HG02763 (cell line): ENCODE results near the gene NEK6.

Experiments
- ATAC-seq: cut with Tn5 transposase; IDR thresholded peaks from one replicate; pipeline ENCODE4 v1.9.1; 2021; ENCODE audit warnings: mild to moderate bottlenecking, moderate library complexity; ENCODE audit not compliant: unreplicated experiment

NEK6 gene

DNA sequence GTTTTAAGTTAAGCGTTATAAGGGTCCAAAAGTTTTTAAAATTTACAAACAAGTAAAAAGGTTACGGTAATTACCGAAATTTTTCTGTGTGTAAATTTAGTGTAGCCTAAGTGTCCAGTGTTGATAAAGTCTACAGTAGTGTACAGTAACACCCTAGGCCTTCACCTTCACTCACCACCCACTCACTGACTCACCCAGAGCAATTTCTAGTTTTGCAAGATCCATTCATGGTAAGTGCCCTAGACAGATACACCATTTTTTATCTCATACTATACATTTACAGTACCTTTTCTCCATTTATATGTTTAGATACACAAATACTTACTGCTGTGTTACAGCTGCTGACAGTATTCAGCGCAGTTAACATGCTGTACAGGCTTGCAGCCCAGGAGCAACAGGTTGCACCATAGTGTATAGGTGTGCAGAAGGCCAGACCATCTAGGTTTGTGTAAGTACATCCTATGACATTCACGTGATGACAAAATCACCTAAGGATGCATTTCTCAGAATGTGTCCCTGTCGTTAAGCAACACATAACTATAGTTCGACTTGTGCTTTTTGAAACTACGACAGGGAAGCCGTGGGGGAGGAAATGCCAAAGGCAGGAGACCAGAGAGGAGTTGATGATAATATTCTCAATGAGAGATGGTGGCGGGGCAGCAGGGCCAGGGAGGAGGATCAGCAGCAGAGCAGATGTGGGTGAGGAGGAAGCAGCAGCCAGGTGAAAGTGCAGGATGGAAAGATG is 108.9 kb downstream of the NEK6 start:
- ATAC-seq, result no peak

DNA sequence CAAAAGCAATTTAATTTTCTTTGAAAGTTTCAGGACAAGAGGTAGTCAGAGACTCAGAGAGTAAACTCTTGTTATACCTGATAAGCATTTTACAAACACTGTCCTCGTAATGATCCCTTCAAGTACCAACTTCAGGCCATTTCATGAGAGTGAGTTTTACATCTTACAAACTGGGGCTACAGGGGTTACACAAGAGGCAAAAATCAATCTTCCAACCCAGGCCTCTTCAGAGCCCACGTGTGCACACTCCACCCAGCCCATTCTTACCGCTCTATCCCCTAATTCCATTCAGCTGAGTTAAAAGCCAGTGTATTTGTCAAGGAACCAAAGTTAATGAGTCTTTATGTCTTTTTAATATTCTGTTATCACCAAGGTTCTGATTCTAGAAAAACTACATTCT is 110.9 kb downstream of the NEK6 start:
- ATAC-seq, result no peak

DNA sequence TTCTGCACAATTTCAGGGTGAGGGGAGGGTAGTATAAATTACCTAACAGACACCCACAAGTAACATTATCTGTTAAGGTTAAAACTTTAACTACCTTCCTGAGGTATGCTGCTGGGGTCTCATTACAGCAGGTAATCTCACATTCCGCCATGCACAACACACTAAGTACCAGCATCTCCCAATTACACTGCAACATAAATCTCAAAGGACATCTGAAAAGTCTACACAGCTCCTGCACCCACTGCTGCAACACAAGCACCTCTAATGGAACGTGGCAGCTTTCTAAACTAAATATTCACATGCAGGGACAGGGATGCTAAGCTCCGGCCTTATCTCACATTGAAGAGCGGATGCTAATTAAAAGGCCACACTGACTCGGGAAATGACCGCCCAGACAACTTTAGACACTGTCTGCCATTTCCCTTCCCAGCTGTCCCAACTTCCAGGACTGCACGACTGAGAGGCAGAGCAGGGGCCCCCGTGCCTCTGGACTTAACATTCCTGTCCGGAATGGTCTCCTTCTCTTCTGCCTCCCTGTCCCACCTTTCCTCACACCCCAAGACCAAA is 111.6 kb downstream of the NEK6 start:
- no peak for ATAC-seq

- no peak for ATAC-seq
Observed at GRCh38 chr9:124370896-124371582, 113.3 kb downstream of the NEK6 start.

- no peak for ATAC-seq
Observed at GRCh38 chr9:124372038-124372437, 114.3 kb downstream of the NEK6 start.

GRCh38 chr9:124373386-124373785 is 115.6 kb downstream of the NEK6 start:
- ATAC-seq, result no peak

- ATAC-seq, result no peak
Observed at GRCh38 chr9:124373851-124374250, 116.1 kb downstream of the NEK6 start.

GRCh38 chr9:124375726-124376125 is 118.0 kb downstream of the NEK6 start:
- ATAC-seq, result no peak

DNA sequence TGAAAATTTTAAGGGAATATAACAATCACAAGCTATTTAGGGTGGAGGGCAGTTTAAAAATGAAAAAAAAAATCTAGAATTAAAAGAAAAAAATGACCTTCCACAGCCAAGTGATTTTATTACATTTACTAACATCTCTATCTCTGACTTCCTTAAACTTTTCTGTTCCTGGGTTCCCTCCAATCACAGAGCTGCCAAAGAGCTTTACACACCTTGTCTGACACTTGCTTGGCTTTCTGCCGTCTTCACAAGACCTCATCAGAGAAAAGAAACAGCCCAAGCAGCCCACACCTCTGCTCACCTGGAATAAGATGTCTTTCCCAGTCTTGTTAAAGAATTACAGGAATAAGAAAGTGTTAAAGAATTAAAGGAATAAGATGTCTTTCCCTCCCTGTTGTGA is 118.6 kb downstream of the NEK6 start:
- ATAC-seq, result no peak

GRCh38 chr9:124377551-124378406 is 120.0 kb downstream of the NEK6 start:
- ATAC-seq, result no peak

DNA sequence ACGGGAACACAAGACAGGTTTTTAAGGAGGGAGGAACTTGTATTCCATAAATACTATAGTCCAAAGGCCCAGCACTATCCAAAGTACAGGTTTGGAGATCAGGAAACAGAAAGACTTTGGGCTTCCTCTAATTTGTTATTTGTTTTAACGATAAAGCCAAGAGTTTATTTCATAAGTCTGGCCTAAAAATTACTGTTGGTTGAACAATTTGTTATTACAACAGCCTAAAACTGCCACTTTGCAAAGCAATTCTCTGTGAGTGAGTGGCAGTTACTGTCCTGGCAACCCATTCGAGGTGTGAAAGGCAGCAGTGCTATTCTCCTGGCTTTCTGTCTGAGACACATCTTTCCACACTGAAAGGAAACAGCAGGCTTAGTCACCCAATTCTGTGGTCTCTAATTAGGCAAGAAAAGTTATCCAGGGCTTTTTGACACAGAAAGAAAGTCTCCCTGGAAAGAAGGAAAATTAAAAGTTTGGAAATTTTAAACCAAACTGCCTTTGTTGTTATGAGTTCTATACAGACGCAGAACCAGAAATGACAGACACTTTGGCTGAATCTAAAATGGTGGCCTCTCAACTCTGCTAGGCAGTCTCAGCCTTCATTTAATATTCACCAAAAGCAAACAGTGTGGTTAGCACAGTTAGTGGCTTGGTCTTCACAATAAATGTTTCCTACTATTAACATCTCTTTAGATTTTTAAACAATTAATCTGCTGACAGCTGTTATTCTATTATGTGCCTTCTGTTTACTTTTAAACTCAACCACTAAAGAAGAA is 123.6 kb downstream of the NEK6 start:
- no peak for ATAC-seq

DNA sequence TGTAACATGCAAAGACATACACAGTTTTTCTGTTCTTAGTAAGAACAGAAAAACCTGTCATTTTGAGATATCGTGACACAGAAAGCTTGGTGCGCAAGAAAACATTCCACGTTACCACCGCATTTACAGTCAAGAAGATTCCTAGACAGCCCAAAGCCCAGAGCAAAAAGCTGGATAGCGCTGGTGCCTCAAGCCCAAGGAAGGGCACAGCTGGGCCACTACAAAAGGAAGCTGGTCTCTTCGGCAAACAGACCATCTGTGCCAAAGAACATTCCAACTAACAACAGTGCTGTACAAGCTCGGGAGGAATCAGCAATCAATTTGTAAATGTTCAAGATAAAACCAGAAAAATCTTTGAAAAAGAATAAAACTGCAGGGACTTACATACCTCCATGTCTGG is 126.5 kb downstream of the NEK6 start:
- no peak for ATAC-seq

DNA sequence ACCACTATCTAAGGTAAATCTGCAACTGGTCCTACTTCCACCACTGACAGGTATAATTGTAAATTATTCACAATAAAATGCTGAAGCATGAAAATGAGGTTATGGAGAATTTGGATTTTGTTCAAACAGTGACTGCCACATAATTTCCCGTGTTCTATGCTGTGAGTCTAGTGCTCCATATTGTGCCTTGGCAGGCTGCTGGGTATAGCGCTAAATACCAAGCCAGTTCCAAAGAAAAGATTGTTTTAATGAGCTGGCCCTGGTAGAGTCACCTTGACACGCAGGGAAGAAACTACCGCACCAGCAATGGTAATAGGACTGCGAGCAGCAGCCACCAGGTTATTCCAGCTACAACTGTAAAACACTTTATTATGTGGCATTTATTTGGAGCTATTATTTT is 127.1 kb downstream of the NEK6 start:
- ATAC-seq, result no peak

DNA sequence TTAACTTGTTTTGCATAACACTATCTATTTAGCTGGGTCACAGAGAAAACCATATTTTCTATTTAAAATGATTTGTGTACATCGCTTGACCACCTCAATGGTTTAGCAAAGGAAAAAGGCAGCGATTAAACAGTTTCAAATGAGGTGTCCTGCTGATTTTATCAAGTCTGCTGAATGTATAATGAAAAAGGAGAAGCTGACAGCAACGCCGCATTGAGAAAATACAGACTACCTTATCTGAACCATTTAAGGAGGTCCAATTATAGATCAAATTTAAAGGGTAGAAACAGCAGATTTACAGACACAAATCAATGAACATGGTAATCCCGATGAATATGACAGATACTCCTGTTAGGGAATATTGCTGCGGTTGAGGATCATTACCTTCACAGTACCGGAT is 127.9 kb downstream of the NEK6 start:
- no peak for ATAC-seq

GRCh38 chr9:124386201-124386600 is 128.5 kb downstream of the NEK6 start:
- ATAC-seq, result no peak

DNA sequence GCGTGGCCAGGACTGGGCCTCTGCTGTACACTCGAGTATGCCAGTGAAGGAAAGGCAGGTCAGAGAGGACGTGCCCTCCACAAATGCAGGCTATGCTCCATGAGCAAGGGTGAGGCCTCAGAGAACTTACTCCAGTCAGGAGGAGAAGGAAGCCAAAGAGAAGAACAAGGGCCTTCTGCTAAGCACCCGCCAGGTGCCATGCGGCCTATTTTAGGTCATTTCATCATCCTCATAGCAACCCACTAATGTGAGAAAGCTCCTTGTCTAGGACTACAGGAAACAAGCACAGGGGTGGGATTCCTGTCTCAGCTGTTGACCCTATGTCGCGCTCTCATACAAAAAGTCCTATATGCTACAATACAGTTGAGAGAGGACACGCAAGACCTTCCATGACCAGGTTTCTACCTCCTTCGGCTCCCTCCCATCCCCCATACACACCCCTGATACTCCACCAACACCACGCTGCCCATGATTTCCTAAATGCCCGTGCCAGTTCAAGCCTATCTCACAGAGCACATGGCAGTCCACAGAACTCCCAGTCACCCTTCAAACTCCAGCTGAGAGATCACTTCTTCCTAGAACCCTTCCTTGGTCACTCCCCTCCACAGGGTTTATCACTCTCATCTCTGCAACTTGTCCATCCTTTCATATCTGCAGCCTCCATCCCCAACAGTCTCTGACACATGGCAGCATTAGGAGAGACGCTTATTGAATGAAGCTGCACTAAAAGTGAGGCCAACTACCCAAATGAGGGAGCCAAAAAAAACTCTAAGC is 130.7 kb downstream of the NEK6 start:
- no peak for ATAC-seq

GRCh38 chr9:124389146-124389939 is 131.6 kb downstream of the NEK6 start:
- no peak for ATAC-seq

DNA sequence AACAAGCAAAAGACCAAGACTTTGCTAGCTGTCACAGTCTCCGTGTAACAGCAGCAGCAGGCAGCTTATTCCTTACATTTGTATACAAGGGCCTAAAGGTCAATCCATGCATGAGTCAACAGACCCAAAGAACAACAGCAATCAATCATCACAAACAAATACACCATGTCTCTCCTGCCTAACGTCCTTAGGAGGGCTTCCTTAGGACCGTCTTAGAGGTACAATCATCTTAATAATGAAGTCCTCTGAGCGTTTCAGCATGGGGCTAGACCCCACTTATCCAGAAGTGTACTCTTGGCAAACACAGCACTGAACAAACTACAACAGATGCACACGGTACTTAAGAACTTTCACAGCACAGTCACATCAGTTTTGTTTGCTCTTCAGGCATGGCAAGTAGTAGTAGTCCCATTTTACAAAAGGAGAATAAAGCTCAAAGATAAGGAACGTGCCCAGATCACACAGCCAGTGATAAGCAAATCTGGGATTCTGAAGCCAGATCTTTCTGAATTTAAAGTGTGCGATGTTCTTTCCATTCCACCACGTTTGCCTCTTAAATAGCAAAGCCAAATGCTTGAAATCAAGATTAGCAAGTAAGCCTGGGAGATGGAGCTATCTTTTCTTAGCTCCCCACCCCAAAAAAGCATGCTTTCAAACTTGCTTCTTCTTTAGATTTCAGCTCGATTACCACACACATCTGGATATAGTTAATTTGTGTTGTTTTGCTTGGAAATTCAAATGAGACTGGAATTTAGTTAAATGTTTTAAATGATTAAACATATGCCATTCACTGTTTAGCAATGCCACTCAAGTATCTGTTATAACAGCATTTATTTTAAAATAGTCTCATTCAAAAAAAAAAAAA is 133.3 kb downstream of the NEK6 start:
- no peak for ATAC-seq
